ENCODE data around the gene NKAIN2.

DNA sequence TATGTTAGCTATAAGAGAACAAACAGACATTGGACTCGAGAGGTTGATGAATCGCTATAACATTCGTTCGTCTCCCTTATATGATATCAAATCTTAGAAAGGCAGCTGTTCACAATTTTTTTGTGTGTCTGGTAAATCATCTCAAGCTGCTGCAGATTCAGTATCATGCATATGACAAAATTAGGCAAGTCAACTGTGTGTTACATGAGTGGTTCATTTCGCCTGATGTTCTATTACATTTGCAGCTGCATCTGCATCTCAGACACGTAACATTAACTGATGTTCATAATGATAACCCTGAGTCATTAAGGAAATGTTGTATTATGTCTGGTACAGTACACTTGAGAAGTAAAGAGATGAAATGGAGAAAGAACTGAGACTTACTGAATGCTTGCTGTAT lies 92.1 kb downstream of the NKAIN2 start:
- no peak for TF ChIP-seq CTCF (conservative IDR thresholded peaks at IDR 0.05; ENCODE audit: low read depth, low read length)
- TF ChIP-seq EZH2 (IDR thresholded peaks at IDR 0.05; ENCODE audit: borderline replicate concordance, low read depth, low read length, poor library complexity, severe bottlenecking), result no peak
